ENCODE measurements around the gene CAMK2D.

CAMK2D gene

GRCh38 chr4:113440371-113440770 lies 321.2 kb downstream of the CAMK2D start:
- no peak for DNase-seq (ENCODE audit: low read depth in 2 of 2)

- DNase-seq (ENCODE audit: low read depth in 2 of 2), result no peak
Measured at GRCh38 chr4:113438596-113438995, 322.9 kb downstream of the CAMK2D start.

GRCh38 chr4:113437129-113437528 lies 324.4 kb downstream of the CAMK2D start:
- DNase-seq (ENCODE audit: low read depth in 2 of 2), result no peak

GRCh38 chr4:113436360-113436759 lies 325.2 kb downstream of the CAMK2D start:
- no peak for DNase-seq (ENCODE audit: low read depth in 2 of 2)

GRCh38 chr4:113435893-113436292 lies 325.6 kb downstream of the CAMK2D start:
- DNase-seq (ENCODE audit: low read depth in 2 of 2), result no peak

GRCh38 chr4:113434247-113434587 lies 327.3 kb downstream of the CAMK2D start:
- DNase-seq (ENCODE audit: low read depth in 2 of 2), result no peak

- DNase-seq (ENCODE audit: low read depth in 2 of 2), result no peak
Measured at GRCh38 chr4:113433536-113434246, 327.8 kb downstream of the CAMK2D start.

- no peak for DNase-seq (ENCODE audit: low read depth in 2 of 2)
Measured at GRCh38 chr4:113433116-113433515, 328.4 kb downstream of the CAMK2D start.

- no peak for DNase-seq (ENCODE audit: low read depth in 2 of 2)
Measured at GRCh38 chr4:113423631-113424030, 337.9 kb downstream of the CAMK2D start.

- DNase-seq (ENCODE audit: low read depth in 2 of 2), result no peak
Measured at GRCh38 chr4:113420938-113421337, 340.6 kb downstream of the CAMK2D start.

- DNase-seq (ENCODE audit: low read depth in 2 of 2), result no peak
Measured at GRCh38 chr4:113419631-113420030, 341.9 kb downstream of the CAMK2D start.

GRCh38 chr4:113411496-113411938 lies 350.0 kb downstream of the CAMK2D start:
- DNase-seq (ENCODE audit: low read depth in 2 of 2), result no peak

- DNase-seq (ENCODE audit: low read depth in 2 of 2), result no peak
Measured at GRCh38 chr4:113410686-113411085, 350.9 kb downstream of the CAMK2D start.

GRCh38 chr4:113409181-113409580 lies 352.4 kb downstream of the CAMK2D start:
- no peak for DNase-seq (ENCODE audit: low read depth in 2 of 2)

GRCh38 chr4:113407409-113407808 lies 354.1 kb downstream of the CAMK2D start:
- no peak for DNase-seq (ENCODE audit: low read depth in 2 of 2)

GRCh38 chr4:113406723-113407016 lies 354.9 kb downstream of the CAMK2D start:
- DNase-seq (ENCODE audit: low read depth in 2 of 2), result no peak

- no peak for DNase-seq (ENCODE audit: low read depth in 2 of 2)
Measured at GRCh38 chr4:113405874-113406722, 355.4 kb downstream of the CAMK2D start.

GRCh38 chr4:113404841-113405240 lies 356.7 kb downstream of the CAMK2D start:
- no peak for DNase-seq (ENCODE audit: low read depth in 2 of 2)

- no peak for DNase-seq (ENCODE audit: low read depth in 2 of 2)
Measured at GRCh38 chr4:113404167-113404571, 357.4 kb downstream of the CAMK2D start.
